GM21515 (cell line): ENCODE measurements around the gene UBE2S.

Source experiments
- ATAC-seq: cut with Tn5 transposase; IDR thresholded peaks from one replicate; pipeline ENCODE4 v1.9.1; 2021; ENCODE audit not compliant: unreplicated experiment

UBE2S gene

DNA sequence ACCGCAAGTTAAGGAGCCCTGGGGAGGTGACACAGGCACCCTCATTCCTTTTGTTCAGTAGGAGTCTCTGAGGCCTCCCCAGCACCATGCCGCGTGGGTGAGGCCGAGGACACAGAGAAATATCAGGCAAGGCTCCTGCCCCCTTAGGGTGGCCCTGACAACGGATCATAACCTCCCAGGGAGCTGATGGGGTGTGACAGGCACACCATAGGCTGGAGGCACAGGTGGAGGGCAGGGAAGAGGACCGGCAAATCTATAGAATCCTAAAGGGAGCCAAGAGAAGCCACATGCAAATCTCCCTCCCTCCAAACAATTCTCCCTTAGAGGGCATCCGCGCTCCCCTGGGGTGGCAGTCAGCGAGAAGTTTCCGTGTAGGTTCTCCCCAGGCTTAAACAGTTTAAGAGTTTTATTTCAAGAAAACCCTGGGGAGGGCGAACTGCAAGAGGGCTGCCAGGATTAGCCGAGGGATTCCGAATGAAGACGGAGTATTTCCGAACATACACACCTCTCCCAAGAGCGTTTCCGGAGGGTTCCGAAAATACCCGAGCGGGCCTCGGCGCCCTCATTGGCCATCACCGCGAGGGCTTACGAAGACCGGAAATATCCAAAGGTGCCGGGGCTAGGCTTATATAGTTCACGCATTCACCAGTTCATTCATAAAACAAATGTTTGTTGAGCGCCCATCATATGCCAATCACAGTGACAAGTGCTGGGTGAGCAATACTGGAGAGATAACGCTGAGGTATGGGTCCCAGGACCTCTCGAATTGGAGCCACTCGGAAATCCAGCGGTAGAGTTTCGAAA, 22.5 kb downstream of the UBE2S start:
- ATAC-seq: peak; percentile 53

DNA sequence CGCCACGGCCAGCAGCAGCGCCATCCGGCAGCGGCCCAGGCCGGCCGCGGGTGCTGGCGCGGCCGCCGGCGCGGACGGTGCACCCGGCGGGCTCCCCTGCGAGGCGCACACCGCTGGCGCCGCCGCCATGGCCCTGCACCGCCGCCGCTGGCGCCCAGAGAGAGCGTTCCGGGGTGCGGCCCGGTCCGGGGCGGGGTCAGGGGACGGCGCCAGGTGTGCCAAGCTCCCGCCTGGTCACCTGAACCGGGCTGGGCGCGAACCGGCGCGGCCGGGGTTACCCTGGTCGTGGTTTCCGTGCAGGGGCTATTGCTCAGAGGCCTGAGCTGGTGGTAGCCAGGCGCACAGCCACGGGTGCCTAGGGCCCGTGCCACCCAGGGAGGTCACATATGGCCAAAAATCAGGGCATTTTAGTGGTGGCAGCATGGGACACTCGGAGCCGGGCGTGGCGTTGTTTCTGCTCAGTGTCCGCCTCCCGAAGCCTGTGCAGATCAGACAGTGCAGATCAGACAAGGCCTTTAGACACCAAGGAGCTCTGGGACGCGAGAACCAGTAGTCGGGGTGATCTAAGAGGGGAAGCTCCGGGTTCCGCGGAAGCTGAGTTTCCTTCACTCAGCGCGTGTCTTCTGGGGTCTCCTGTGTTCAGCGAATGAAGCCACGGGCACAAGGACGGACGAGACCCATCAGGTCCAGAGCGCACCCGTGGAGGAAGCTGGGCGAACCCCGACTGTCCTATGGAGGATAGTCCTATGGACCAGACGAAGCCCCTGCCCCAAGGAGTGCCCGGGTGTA, 23.3 kb downstream of the UBE2S start, which contains the start of gene TMEM238:
TMEM238 (minus strand) TSS at position 162 of the 789 bp plus-strand sequence; CDS start at position 129, 33 bp downstream.
- peak; percentile 26 for ATAC-seq

DNA sequence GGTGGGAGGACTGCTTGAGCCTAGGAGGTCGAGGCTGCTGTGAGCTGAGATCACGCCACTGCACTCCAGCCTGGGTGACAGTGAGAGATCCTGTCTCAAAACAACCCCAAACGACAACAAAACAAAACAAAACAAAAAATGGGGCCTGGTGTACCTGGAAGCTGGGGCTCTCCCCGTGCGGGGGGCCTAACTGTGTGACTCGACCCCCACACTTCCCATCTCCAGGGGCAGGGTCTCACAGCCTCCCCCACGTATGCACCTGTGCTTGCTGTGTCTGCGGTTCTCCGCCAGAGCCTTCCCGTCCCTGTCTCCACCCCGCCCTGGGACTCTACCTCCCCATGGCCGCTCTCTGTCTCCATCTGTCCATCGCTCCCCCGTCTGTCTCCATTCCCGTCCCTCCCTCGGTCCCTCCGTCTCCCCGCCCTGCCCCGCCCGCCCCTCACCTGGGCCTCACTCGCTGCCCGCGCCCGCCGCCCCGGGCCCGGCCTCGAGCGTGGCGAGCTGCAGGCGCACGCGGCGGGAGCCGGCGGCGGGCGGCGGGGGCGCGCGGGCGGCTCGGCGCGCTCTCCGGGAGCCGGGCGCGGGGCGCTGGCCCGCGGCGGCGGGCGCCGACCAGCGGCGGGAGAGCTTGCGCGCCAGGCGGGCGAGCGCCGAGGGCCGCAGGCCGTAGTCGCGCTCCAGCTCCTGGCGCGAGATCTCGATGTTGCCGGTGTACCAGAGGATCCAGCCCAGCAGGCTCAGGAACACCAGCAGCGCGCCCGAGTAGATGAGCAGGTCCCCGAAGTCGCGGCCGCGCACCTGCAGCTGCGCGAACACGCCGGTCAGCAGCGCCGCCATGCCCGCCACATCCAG, 24.1 kb downstream of the UBE2S start:
- ATAC-seq: peak; percentile 11

DNA sequence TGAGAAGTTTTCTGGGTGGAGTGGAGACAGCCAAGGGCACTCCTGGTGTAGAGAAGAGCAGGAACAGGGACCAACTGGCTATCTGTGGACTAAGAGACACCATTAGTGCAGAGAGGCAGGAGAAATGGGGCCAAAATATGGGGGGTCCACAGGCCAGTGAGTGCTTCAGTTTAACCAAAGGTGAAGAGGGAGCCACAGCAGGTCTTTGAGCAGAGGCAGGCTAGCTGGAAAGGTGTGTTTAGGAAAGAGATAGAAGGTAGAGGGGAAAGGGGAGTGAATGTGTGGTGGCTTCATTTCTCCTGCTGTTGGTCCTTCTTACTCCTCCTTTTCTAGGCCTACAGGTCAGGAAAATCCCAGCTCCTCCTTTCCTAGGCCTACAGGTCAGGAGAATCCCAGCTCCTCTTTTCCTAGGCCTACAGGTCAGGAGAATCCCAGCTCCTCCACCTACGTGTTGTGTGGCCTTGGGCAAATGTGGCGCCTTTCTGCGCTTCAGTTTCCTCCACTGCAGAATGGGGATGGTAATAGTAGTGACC, 25.0 kb downstream of the UBE2S start:
- no peak for ATAC-seq

DNA sequence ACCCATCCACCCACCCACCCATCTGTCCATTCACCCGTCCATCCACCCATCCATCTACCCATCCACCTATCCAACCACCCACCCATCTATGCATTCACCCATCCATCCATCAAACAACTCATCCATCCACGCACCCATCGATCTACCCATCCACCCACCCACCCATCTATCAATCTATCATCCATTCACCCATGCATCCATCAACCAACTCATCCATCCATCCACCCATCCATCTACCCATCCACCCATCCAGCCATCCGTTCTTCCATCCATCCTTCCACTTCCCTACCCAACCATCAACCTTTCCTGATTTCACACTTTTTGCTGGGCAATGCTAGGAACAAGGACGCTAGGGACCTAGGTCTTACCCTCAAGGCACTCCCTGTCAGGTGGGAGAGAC, 25.6 kb downstream of the UBE2S start:
- ATAC-seq: no peak

DNA sequence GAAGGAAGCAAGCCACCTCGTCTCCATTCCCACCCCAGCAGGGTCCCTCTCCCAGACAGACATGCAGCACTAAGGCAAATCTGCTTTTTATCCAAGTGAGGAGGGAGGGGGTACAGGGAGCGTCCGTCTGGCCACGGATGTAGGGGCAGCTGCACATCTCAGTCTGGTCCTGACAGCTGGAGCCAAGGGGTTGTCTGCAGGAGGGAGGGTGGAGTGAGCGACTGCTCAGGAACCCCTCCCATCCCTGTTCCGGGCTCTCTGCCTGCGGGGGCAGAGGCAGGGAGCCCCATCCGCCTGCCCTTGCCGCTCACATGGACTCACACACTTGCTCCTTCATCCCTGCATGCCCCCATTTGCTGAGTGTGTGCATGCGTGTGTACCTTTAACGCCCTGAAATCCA, 28.4 kb downstream of the UBE2S start:
- ATAC-seq: no peak

DNA sequence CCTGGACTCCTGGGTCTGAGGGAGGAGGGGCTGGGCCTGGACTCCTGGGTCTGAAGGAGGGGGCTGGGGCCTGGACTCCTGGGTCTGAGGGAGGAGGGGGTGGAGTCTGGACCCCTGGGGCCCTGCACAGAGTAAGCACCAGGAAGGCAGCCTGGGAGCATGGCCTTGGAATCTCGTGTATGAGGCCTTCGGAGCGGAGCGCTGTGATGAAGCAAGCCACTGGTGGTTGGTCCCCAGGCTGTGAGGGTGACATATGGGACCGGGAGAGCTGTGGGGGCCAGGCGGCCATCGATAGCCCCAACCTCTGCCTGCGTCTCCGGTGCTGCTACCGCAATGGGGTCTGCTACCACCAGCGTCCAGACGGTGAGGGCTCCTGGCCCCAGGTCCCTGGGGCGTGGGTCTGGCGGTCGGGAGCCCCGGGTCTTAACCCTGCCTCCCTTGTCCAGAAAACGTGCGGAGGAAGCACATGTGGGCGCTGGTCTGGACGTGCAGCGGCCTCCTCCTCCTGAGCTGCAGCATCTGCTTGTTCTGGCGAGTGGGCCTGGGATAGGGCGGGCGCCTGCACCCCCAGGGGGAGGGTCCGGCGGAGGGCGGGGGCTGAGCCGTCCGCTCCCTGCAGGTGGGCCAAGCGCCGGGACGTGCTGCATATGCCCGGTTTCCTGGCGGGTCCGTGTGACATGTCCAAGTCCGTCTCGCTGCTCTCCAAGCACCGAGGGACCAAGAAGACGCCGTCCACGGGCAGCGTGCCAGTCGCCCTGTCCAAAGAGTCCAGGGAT, 30.0 kb downstream of the UBE2S start:
- no peak for ATAC-seq

DNA sequence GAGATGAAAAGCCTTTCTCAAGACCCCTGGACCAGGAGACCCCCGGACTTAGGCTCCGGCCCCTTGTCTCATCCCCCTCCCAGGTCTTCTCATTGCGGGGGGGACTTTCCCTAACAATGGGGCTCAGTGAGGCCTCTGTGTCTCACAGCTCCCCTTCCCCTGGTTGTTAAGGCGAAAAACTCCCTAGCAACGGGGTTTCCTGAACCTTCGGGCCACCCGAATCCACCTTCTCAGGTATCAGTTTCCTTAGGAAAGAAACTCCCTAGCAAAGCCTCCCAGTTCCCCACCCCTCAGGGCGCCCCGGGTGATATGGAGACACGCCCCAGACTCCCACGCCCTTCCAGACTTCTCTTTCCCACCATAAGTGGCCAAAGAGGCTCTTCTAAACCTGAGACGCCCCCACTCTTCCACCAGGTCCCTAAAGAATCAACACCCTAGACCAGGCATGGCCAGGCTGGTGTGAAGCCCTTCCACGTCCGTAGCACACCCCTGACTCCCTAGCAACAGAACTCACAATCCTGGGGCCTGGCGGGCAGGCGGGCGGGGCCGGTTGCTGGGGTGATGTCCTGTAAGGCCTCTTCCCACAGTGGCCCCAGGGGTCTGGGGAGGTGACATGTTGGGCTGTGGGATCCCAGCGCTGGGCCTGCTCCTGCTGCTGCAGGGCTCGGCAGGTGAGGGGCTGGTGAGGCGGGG, 31.2 kb downstream of the UBE2S start, which contains the start of gene TMEM190:
TMEM190 (plus strand) TSS at position 586 of the 693 bp plus-strand sequence; CDS start at position 614, 28 bp downstream.
- ATAC-seq: no peak

DNA sequence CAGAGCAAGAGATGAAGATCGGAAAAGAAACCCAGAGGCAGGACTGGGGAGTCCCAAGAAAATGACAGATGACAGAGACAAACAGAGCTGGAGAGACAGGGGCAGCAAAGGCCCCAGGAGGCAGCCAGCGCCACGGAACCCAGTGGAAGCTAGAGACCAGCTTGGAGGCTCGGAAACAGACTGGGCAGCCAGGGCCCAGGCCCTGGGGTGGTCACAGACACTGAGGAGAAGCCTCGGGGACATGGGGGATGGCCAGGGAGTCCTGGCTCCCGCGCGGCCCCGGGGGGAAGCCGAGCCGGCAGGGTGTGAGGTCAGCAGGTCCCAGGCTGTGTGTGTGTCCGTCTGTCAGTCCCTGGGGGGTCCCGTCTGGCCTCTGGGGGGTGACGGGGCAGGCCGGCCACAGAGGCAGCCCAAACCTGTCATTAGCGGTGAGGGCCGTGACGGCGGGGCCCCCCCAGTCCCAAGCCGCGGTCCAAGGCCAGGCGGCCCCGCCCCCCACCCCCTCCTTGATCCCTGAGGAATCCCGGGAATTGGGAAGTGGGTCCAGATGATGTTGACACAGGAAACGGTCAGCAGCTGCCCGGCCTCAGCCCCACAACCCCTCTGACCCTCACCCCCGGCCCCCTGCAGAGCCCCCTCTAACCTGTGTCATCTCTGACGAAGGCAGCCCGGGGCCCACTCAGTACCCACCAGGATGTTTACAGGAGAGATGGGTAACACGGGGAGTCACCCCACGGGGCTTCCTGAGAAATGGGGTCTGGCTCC, 33.4 kb downstream of the UBE2S start:
- no peak for ATAC-seq

DNA sequence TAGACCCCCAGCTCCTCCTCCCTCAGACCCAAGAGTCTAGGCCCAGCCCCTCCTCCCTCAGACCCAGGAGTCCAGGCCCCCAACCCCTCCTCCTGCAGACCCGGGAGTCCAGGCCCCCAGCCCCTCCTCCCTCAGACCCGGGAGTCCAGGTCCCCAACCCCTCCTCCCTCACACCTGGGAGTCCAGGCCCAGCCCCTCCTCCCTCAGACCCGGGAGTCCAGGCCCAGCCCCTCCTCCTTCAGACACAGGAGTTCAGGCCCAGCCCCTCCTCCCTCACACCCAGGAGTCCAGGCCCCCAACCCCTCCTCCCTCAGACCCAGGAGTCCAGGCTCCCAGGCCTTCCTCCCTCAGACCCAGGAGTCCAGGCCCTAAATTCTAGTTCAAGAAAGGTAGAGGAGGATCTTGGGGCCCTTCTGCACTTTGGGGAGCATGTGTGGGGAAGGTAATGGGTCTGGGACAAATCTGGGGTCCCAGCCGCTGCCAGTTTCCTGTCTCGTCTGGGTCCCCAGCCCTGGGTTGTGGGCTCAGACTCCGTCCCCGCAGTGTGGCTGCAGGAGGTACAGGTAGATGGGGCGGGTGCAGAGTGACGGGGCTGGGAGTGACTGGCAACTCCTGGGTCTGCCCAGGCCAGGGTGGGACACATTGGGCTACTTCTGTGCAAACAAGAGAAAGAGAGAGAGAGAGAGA, 34.1 kb downstream of the UBE2S start:
- no peak for ATAC-seq

DNA sequence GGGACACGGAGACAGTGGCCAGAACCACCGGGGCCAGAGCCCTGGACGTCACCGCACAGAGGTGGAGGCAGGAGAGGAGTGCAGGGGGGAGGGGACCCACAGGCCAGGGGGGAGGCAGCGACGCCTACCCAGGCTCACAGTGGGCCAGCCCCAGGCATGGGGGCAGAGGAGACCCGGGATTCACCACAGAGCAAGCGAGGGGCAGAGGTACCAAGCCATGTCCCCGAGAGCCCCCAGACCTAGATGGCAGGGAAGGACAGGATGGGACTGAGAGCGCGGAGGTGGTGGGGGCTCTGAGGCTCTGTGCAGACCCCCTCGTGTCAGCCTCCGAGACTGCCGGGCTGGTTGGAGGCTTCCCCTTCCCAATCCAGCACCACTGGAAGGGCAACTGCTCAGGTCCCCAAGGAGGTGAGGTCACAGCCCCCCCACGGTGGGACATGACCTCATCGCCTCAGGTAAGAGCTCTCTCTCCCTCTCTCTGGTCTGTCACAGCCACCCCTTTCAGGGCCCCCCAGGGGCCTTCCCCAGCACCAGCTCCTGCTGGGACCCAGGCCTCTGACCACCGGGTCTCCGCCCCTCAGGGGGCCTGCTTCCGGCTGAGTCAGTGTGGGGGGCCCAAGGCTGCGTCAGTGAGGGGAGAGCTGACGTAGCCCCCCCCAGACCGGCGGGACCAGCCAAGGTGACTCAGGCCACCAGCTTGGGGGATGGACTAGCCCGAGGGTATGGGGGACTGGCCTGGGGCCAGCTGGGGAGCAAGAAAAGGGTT, 35.1 kb downstream of the UBE2S start:
- no peak for ATAC-seq

DNA sequence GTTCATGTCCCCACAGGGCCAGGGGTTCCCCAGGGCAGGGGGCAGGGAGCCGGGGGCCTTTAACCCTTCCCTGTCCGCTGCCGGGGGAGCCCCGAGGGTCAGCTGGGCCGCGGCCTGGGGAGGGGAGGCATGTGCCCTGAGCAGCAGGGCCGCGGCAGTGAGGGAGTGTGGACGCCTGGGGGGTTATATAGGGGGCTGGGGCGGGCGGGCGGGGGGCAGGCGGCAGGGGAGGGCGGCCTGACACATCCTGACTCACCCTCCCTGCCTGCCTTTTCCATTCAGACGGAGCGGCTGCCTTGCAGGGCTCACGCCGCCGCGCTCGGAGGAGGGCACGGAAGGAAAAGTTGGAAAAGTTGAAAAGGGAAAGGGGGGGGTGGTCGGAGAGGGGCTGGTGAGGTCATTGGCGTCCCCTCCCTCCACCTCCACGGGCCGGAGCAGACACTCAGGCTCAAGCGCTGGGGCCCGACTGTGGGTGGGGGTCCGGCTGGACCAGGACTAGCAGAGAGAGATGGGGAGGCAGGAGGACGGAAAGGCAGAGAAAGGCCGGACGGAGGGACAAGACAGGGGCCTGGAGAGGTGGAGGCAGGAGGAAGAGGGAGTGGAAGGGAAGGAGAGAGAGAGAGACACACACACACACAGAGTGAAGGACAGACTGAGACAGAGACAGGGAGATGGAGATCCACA, 37.1 kb downstream of the UBE2S start, which contains the start of gene IL11:
IL11 (minus strand) TSS at position 159 of the 684 bp plus-strand sequence; CDS start at position 6, 153 bp downstream.
- ATAC-seq: no peak

DNA sequence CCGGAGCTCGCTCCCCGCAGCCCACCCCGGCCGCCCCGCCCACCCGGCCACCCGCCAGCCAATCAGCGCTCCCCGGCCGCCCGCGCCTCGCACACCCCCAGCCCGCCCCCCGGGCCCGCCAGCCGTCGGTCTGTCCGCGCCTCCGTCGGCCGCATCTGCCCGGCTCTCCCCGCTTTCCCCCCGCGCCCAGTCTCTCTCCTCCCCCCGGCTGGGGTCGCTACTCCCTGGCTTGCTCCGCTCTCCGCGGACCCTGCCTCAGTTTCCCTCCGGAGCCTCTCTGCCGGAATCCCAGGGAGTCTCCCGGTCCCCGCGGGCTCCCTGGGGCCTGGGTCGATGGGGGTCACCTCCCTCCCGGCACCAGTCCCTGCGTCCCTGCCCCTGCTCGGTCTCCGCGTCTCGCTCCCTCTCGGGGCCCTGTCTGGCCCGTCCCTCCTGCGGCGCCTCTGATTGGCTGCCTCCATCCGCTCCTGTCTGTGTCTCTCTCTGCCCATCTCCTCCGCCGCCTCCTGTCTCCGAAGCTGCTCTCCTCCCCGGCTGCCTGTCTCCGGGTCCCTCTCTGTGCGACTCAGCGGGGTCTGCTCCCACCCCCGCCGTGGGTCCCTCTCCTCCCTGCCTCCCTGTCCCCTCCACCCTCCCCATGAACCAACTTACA, 37.8 kb downstream of the UBE2S start:
- ATAC-seq: no peak

DNA sequence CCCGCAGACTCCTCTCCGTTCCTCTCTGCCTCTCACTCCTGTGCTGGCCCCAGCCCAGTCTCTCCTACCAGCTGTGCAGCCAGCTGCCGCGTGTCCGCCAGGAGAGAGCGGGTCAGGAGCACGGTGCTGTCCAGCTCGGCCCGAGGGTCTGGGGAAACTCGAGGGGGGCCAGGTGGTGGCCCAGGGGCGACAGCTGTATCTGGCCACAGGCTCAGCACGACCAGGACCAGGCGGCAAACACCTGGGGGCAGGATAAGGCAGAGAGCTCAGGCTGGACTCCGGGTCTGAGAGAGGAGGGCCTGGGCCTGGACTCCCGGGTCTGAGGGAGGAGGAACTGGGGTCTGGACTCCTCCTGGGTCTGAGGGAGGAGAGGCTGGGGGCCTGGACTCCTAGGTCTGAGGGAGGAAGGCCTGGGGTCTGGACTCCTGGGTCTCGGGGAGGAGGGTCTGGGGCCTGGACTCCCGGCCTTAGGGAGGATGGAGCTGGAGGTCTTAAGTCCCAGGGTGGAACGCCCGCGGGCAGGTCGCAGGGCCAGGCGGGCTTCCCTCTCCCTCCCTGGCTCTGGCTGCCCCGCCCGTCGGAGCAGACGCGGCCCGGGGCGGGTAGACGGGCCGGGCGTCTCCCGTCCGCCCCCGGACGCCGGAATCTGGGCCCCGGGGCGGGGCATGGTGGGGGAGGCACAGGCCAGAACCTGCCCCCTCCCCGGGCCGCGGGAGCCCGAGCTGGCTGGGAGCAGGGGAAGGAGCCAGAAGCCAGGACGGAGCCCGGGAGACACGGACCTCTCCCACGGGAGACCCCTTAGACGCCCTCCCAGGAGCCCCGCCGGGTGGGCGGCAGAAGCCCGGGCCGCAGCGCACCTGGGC, 38.7 kb downstream of the UBE2S start:
- no peak for ATAC-seq

DNA sequence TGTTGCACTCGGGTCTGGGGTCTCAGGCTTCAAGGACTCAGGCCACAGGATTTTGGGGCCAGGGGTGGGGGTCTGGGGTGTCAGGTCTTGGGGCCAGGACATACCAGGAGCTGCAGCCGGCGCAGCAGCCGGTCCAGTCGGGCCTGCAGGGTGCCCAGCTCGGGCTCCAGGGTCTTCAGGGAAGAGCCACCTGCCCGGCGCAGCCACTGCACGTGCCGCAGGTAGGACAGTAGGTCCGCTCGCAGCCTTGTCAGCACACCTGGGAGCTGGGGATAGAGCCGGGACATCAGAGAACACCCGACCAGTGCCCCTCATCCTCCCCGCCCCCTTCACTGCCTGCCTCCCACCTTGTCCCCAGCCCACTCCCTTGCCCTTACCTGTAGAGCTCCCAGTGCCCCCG, 39.5 kb downstream of the UBE2S start:
- no peak for ATAC-seq
